Islet of Langerhans (tissue), 1 donor: ENCODE measurements around the gene SLC9A7.

Experiments
- FAIRE-seq: peaks from one replicate; lab custom pipeline; 2011; peaks lifted over from hg19 to GRCh38; lab: Jason Lieb, UNC

SLC9A7 gene

GRCh38 chrX:46573331-46573891 lies 185.5 kb downstream of the SLC9A7 start, which contains the start of gene CHST7:
Gene CHST7 (plus strand): TSS chrX:46573765. CDS start chrX:46573932, 167 bp downstream.
- no peak for FAIRE-seq

GRCh38 chrX:46572340-46572936 lies 186.5 kb downstream of the SLC9A7 start:
- no peak for FAIRE-seq

- no peak for FAIRE-seq
These were observed 187.2 kb downstream of the SLC9A7 start for GRCh38 chrX:46571423-46572339.

- FAIRE-seq = no peak
These were observed 189.3 kb downstream of the SLC9A7 start for GRCh38 chrX:46569621-46570020.

GRCh38 chrX:46567388-46567787 lies 191.5 kb downstream of the SLC9A7 start:
- no peak for FAIRE-seq

- no peak for FAIRE-seq
These were observed 196.9 kb downstream of the SLC9A7 start for GRCh38 chrX:46561824-46562657.

GRCh38 chrX:46559062-46559461 lies 199.9 kb downstream of the SLC9A7 start:
- FAIRE-seq = no peak

GRCh38 chrX:46554942-46555341 lies 204.0 kb downstream of the SLC9A7 start:
- FAIRE-seq = peak; percentile 27

GRCh38 chrX:46553935-46554334 lies 205.0 kb downstream of the SLC9A7 start:
- no peak for FAIRE-seq

GRCh38 chrX:46551494-46552128 lies 207.3 kb downstream of the SLC9A7 start:
- no peak for FAIRE-seq

GRCh38 chrX:46549914-46550313 lies 209.0 kb downstream of the SLC9A7 start:
- no peak for FAIRE-seq
